ENCODE data around the gene AMD1. TPM values are rescaled to one million over a fixed set of nuclear protein-coding genes. Genes with fewer than 3 reads are reported as not detected.
A peak's percentile ranks its signal among the peaks of the same experiment; 100 is the strongest.
"Not testable (repeated sequence)": the region's sequence is repeated elsewhere in the genome, so short reads cannot be mapped to it uniquely, and the experiment has no call there.

The AMD1 gene
- 89.3 TPM for total RNA-seq
- long read RNA-seq, full-length matches to known transcripts, result 226 of 239 reads
- long read RNA-seq, partial matches to known transcripts, result 4 of 239 reads
- long read RNA-seq, other reads (novel, unspliced or antisense), result 9 of 239 reads

- intact Hi-C loops (cut with micrococcal nuclease), result no loop called here
- ATAC-seq (peak; percentile 88), DNase-seq (peak; percentile 98)
Observed at GRCh38 chr6:110873981-110874879, at the start of gene AMD1. TSS of gene AMD1 (plus strand) at chr6:110874785. CDS start at chr6:110875106, 321 bp downstream.

- DNase-seq (peak; percentile 36), ATAC-seq (peak; percentile 64)
- intact Hi-C loops (cut with micrococcal nuclease), result no loop called here
Observed at GRCh38 chr6:110826236-110827129, 48.1 kb upstream of the AMD1 start.

GRCh38 chr6:110828396-110828795 lies 46.2 kb upstream of the AMD1 start:
- no peak for DNase-seq
- intact Hi-C loops (cut with micrococcal nuclease), result no loop called here
- no peak for ATAC-seq

- ATAC-seq, result no peak
- intact Hi-C loops (cut with micrococcal nuclease), result no loop called here
- DNase-seq, result no peak
Observed at GRCh38 chr6:110831405-110831804, 43.2 kb upstream of the AMD1 start.

- no peak for ATAC-seq
- DNase-seq, result no peak
- intact Hi-C loops (cut with micrococcal nuclease), result no loop called here
Observed at GRCh38 chr6:110833831-110834230, 40.8 kb upstream of the AMD1 start.

- intact Hi-C loops (cut with micrococcal nuclease); ATAC-seq; DNase-seq: not testable (repeated sequence)
Observed at GRCh38 chr6:110835751-110836150, 38.8 kb upstream of the AMD1 start.

- ATAC-seq, result no peak
- DNase-seq, result no peak
- intact Hi-C loops (cut with micrococcal nuclease), result no loop called here
Observed at GRCh38 chr6:110841266-110841665, 33.3 kb upstream of the AMD1 start.

GRCh38 chr6:110849781-110850180 lies 24.8 kb upstream of the AMD1 start:
- intact Hi-C loops (cut with micrococcal nuclease), result no loop called here
- ATAC-seq, result no peak
- DNase-seq, result no peak

GRCh38 chr6:110852773-110853172 lies 21.8 kb upstream of the AMD1 start:
- DNase-seq (no peak), ATAC-seq (no peak)
- intact Hi-C loops (cut with micrococcal nuclease), result no loop called here

GRCh38 chr6:110853754-110854477 lies 20.7 kb upstream of the AMD1 start:
- DNase-seq, result no peak
- peak; percentile 35 for ATAC-seq
- intact Hi-C loops (cut with micrococcal nuclease), result no loop called here

GRCh38 chr6:110856296-110856695 lies 18.3 kb upstream of the AMD1 start:
- DNase-seq (no peak), ATAC-seq (no peak)
- intact Hi-C loops (cut with micrococcal nuclease), result no loop called here

GRCh38 chr6:110858016-110858415 lies 16.6 kb upstream of the AMD1 start:
- DNase-seq (no peak), ATAC-seq (no peak)
- intact Hi-C loops (cut with micrococcal nuclease), result no loop called here

GRCh38 chr6:110858562-110859214 lies 15.9 kb upstream of the AMD1 start:
- intact Hi-C loops (cut with micrococcal nuclease), result no loop called here
- DNase-seq (no peak), ATAC-seq (no peak)

- DNase-seq, result no peak
- ATAC-seq, result peak; percentile 29
- intact Hi-C loops (cut with micrococcal nuclease), result no loop called here
Observed at GRCh38 chr6:110859335-110859792, 15.2 kb upstream of the AMD1 start.

- intact Hi-C loops (cut with micrococcal nuclease), result no loop called here
- DNase-seq (no peak), ATAC-seq (no peak)
Observed at GRCh38 chr6:110864824-110865223, 9.8 kb upstream of the AMD1 start.

GRCh38 chr6:110874880-110875547 lies 429 bp downstream of the AMD1 start:
- ATAC-seq (peak; percentile 57), DNase-seq (peak; percentile 72)
- intact Hi-C loops (cut with micrococcal nuclease), result loop anchor here (5.0 kb wide), 2 partner anchors 58 to 193 kb away; partner anchors contain the start of gene CDK19

GRCh38 chr6:110875548-110876169 lies 1.1 kb downstream of the AMD1 start:
- intact Hi-C loops (cut with micrococcal nuclease), result loop anchor here (5.0 kb wide), 2 partner anchors 58 to 193 kb away; partner anchors contain the start of gene CDK19
- ATAC-seq (peak; percentile 51), DNase-seq (peak; percentile 74)
